BLaER1 treated with 17β-estradiol and CSF1 and Interleukin-3, amounts not matched to agents 10 nM and 100 nM (cell line): ENCODE data around the gene MED4.

Experiments used
- H3K27ac ChIP-seq, 11 experiments: shearing (Covaris generic); formaldehyde crosslinking; 2 replicates each; pipeline ENCODE4 v1.8.1; 2022
- H3K27me3 ChIP-seq, 11 experiments: shearing (Covaris generic); formaldehyde crosslinking; 2 replicates each; pipeline ENCODE4 v1.8.1; 2022
- H3K36me3 ChIP-seq, 11 experiments: shearing (Covaris generic); formaldehyde crosslinking; 2 replicates each; pipeline ENCODE4 v1.8.1; 2022
- H3K4me1 ChIP-seq, 10 experiments: shearing (Covaris generic); formaldehyde crosslinking; 2 replicates each; pipeline ENCODE4 v1.8.1; 2022
- H3K4me2 ChIP-seq, 11 experiments: shearing (Covaris generic); formaldehyde crosslinking; 2 replicates each; pipeline ENCODE4 v1.8.1; 2022
- H3K4me3 ChIP-seq, 10 experiments: shearing (Covaris generic); formaldehyde crosslinking; 2 replicates each; pipeline ENCODE4 v1.8.1; 2022
- H3K9ac ChIP-seq, 11 experiments: shearing (Covaris generic); formaldehyde crosslinking; 2 replicates each; pipeline ENCODE4 v1.8.1; 2022
- H3K9me3 ChIP-seq, 11 experiments: shearing (Covaris generic); formaldehyde crosslinking; replicated peaks in 1 of 11; 2 replicates each; pipeline ENCODE4 v1.8.1; 2022
- H4K20me1 ChIP-seq, 11 experiments: shearing (Covaris generic); formaldehyde crosslinking; 2 replicates each; pipeline ENCODE4 v1.8.1; 2022
- Cebpa-rat ChIP-seq, 11 experiments: shearing (Covaris generic); IDR thresholded peaks; 2 replicates each; pipeline ENCODE4 v1.8.1; 2022

Gene MED4

GRCh38 chr13:48108106-48108505, 13.2 kb upstream of the MED4 start:
- H3K27ac ChIP-seq: no peak overlapping the region

GRCh38 chr13:48097793-48098192, 2.9 kb upstream of the MED4 start:
- peaks cover 0 to 8% (median 6%) of the 10 kb centered on the region in 11 experiments; a peak in 10 of 22 replicates for H3K9me3 ChIP-seq
- H3K36me3 ChIP-seq: peaks cover 0 to 3% (median 0%) of the 10 kb centered on the region in 11 experiments; a peak in 2 of 22 replicates
- no peak overlapping the region for H3K4me3 ChIP-seq
- peaks cover 13 to 15% (median 14%) of the 10 kb centered on the region in 10 experiments for H3K4me1 ChIP-seq
- no peak for TF ChIP-seq Cebpa-rat (IDR thresholded peaks at IDR 0.05)
- no peaks in the 10 kb centered on the region for H3K27me3 ChIP-seq
- H3K4me2 ChIP-seq: no peak overlapping the region
- H3K27ac ChIP-seq: no peak overlapping the region
- no peak overlapping the region for H3K9ac ChIP-seq
- peaks cover 0 to 18% (median 11%) of the 10 kb centered on the region in 11 experiments; a peak in 14 of 22 replicates for H4K20me1 ChIP-seq

More at GRCh38 chr13:48108106-48108505, 13.2 kb upstream of the MED4 start:
- Histone ChIP-seq H3K9ac (no peak overlapping the region), H3K36me3 (no peaks in the 10 kb centered on the region), H3K4me1 (no peaks in the 10 kb centered on the region; a peak in 1 of 20 replicates), H3K4me2 (no peak overlapping the region), H3K4me3 (no peak overlapping the region), H3K9me3 (0 out of 22 replicates have a peak, but pooled peaks cover 0 to 4% (median 0%) of the 10 kb centered on the region in 11 experiments), H4K20me1 (no peaks in the 10 kb centered on the region), H3K27me3 (no peaks in the 10 kb centered on the region)
- TF ChIP-seq Cebpa-rat (IDR thresholded peaks at IDR 0.05): no peak

GRCh38 chr13:48096670-48097069, 1.8 kb upstream of the MED4 start:
- Histone ChIP-seq H4K20me1 (peaks cover 7 to 29% (median 23%) of the 10 kb centered on the region in 11 experiments; a peak in 17 of 22 replicates), H3K4me2 (no peak overlapping the region)

GRCh38 chr13:48094404-48094780, 512 bp downstream of the MED4 start:
- Histone ChIP-seq H4K20me1 (peaks cover 23 to 52% (median 42%) of the 10 kb centered on the region in 11 experiments; a peak in 21 of 22 replicates), H3K27ac (peak overlapping the region; percentile 90 to 98 (median 95)), H3K4me1 (peaks cover 21 to 43% (median 25%) of the 10 kb centered on the region in 10 experiments), H3K27me3 (no peaks in the 10 kb centered on the region), H3K36me3 (peaks cover 3 to 26% (median 9%) of the 10 kb centered on the region in 11 experiments; a peak in 16 of 22 replicates), H3K9ac (peak overlapping the region; percentile 94 to 99 (median 98)), H3K9me3 (peaks cover 0 to 8% (median 6%) of the 10 kb centered on the region in 11 experiments; a peak in 10 of 22 replicates), H3K4me3 (peak overlapping the region; percentile 85 to 99 (median 96)), H3K4me2 (peak overlapping the region; percentile 85 to 98 (median 93))
- no peak for TF ChIP-seq Cebpa-rat (IDR thresholded peaks at IDR 0.05)

More at GRCh38 chr13:48096670-48097069, 1.8 kb upstream of the MED4 start:
- no peak overlapping the region for H3K27ac ChIP-seq
- H3K36me3 ChIP-seq: peaks cover 0 to 12% (median 3%) of the 10 kb centered on the region in 11 experiments; a peak in 3 of 22 replicates
- H3K4me3 ChIP-seq: no peak overlapping the region
- TF ChIP-seq Cebpa-rat (IDR thresholded peaks at IDR 0.05): no peak
- peaks cover 0 to 8% (median 6%) of the 10 kb centered on the region in 11 experiments; a peak in 10 of 22 replicates for H3K9me3 ChIP-seq
- no peaks in the 10 kb centered on the region for H3K27me3 ChIP-seq
- H3K9ac ChIP-seq: no peak overlapping the region
- H3K4me1 ChIP-seq: peaks cover 21 to 26% (median 24%) of the 10 kb centered on the region in 10 experiments

- H4K20me1 ChIP-seq: peaks cover 29 to 60% (median 50%) of the 10 kb centered on the region in 11 experiments; a peak in 21 of 22 replicates
- H3K4me1 ChIP-seq: peaks cover 21 to 48% (median 25%) of the 10 kb centered on the region in 10 experiments
- peak overlapping the region; percentile 94 to 99 (median 98); a peak in 21 of 22 replicates for H3K9ac ChIP-seq
- H3K36me3 ChIP-seq: peaks cover 7 to 34% (median 17%) of the 10 kb centered on the region in 11 experiments; a peak in 18 of 22 replicates
- no peaks in the 10 kb centered on the region for H3K27me3 ChIP-seq
- H3K4me2 ChIP-seq: peak overlapping the region; percentile 85 to 98 (median 93)
- peak overlapping the region; percentile 85 to 99 (median 96) for H3K4me3 ChIP-seq
- no peak for TF ChIP-seq Cebpa-rat (IDR thresholded peaks at IDR 0.05)
- H3K27ac ChIP-seq: peak overlapping the region in 6 of 11 experiments; percentile 90 to 98 (median 96); a peak in 7 of 22 replicates
- H3K9me3 ChIP-seq: peaks cover 0 to 8% (median 6%) of the 10 kb centered on the region in 11 experiments; a peak in 10 of 22 replicates
Observed at GRCh38 chr13:48093588-48093987, 1.3 kb downstream of the MED4 start.

- no peak for TF ChIP-seq Cebpa-rat (IDR thresholded peaks at IDR 0.05)
- peaks cover 68 to 95% (median 79%) of the 10 kb centered on the region in 11 experiments for H3K36me3 ChIP-seq
- H3K27me3 ChIP-seq: no peaks in the 10 kb centered on the region
- H3K4me1 ChIP-seq: peaks cover 0 to 19% (median 0%) of the 10 kb centered on the region in 10 experiments; a peak in 4 of 20 replicates
- H3K9ac ChIP-seq: no peak overlapping the region
- no peak overlapping the region for H3K4me3 ChIP-seq
- no peak overlapping the region for H3K4me2 ChIP-seq
- H3K9me3 ChIP-seq: no peaks in the 10 kb centered on the region
- peaks cover 20 to 73% (median 53%) of the 10 kb centered on the region in 11 experiments; a peak in 20 of 22 replicates for H4K20me1 ChIP-seq
- H3K27ac ChIP-seq: no peak overlapping the region
Observed at GRCh38 chr13:48086272-48086671, 8.6 kb downstream of the MED4 start.

GRCh38 chr13:48081739-48082138, 13.2 kb downstream of the MED4 start:
- Histone ChIP-seq H3K4me1 (peaks cover 0 to 6% (median 0%) of the 10 kb centered on the region in 10 experiments; a peak in 2 of 20 replicates), H3K27me3 (no peaks in the 10 kb centered on the region), H3K4me2 (no peak overlapping the region), H3K9me3 (0 out of 22 replicates have a peak, but pooled peaks cover 0 to 3% (median 0%) of the 10 kb centered on the region in 11 experiments), H3K9ac (no peak overlapping the region), H3K27ac (no peak overlapping the region), H4K20me1 (peaks cover 0 to 27% (median 12%) of the 10 kb centered on the region in 11 experiments; a peak in 11 of 22 replicates), H3K4me3 (no peak overlapping the region), H3K36me3 (peaks cover 91 to 100% (median 98%) of the 10 kb centered on the region in 11 experiments)
- no peak for TF ChIP-seq Cebpa-rat (IDR thresholded peaks at IDR 0.05)

GRCh38 chr13:48078251-48078656, 16.6 kb downstream of the MED4 start:
- TF ChIP-seq Cebpa-rat (IDR thresholded peaks at IDR 0.05): no peak
- H3K4me2 ChIP-seq: peak overlapping the region in 1 of 11 experiments; percentile 20; a peak in 1 of 22 replicates

GRCh38 chr13:48074006-48074405, 20.9 kb downstream of the MED4 start:
- H3K9ac ChIP-seq: no peak overlapping the region; a peak in 2 of 22 replicates
- H4K20me1 ChIP-seq: peaks cover 0 to 4% (median 0%) of the 10 kb centered on the region in 11 experiments; a peak in 1 of 22 replicates
- no peak for TF ChIP-seq Cebpa-rat (IDR thresholded peaks at IDR 0.05)
- H3K9me3 ChIP-seq: peaks cover 63 to 70% (median 66%) of the 10 kb centered on the region in 11 experiments
- no peaks in the 10 kb centered on the region; a peak in 1 of 22 replicates for H3K27me3 ChIP-seq
- peaks cover 0 to 29% (median 5%) of the 10 kb centered on the region in 10 experiments; a peak in 8 of 20 replicates for H3K4me1 ChIP-seq
- peak overlapping the region in 6 of 11 experiments; percentile 3 to 48 (median 12); a peak in 6 of 22 replicates for H3K4me2 ChIP-seq
- H3K4me3 ChIP-seq: peak overlapping the region in 2 of 10 experiments; percentile 14 to 37; a peak in 1 of 20 replicates
- H3K27ac ChIP-seq: peak overlapping the region in 6 of 11 experiments; percentile 3 to 80 (median 46); a peak in 5 of 22 replicates
- peaks cover 97 to 100% (median 99%) of the 10 kb centered on the region in 11 experiments for H3K36me3 ChIP-seq

More at GRCh38 chr13:48078251-48078656, 16.6 kb downstream of the MED4 start:
- Histone ChIP-seq H4K20me1 (peaks cover 0 to 4% (median 0%) of the 10 kb centered on the region in 11 experiments; a peak in 1 of 22 replicates), H3K9ac (no peak overlapping the region), H3K4me1 (peaks cover 0 to 16% (median 0%) of the 10 kb centered on the region in 10 experiments; a peak in 6 of 20 replicates), H3K9me3 (peaks cover 23 to 27% (median 24%) of the 10 kb centered on the region in 11 experiments), H3K4me3 (no peak overlapping the region), H3K27ac (no peak overlapping the region), H3K36me3 (peaks cover 93 to 100% (median 98%) of the 10 kb centered on the region in 11 experiments), H3K27me3 (no peaks in the 10 kb centered on the region)
